Bronchial epithelial cell (primary cell): ENCODE measurements around the gene DPH7. TPM values are rescaled to one million over a fixed set of nuclear protein-coding genes. Genes with fewer than 3 reads are reported as not detected.

Experiments used
- DNase-seq: peaks from one replicate; pipeline ENCODE4 v3.0.0-alpha.2; 2010; ENCODE audit warnings: low read depth
- FAIRE-seq: peaks from 2 replicates; lab custom pipeline; 2011; peaks lifted over from hg19 to GRCh38; lab: Jason Lieb, UNC
- H3K27me3 ChIP-seq: 2 replicates; pipeline ENCODE4 v1.5.1; 2011; ENCODE audit warnings: low read length; ENCODE audit not compliant: control insufficient read depth, insufficient read depth
- H3K36me3 ChIP-seq: 2 replicates; pipeline ENCODE4 v1.5.1; 2011; ENCODE audit warnings: low read length; ENCODE audit not compliant: control insufficient read depth, insufficient read depth
- H3K4me3 ChIP-seq: 2 replicates; pipeline ENCODE4 v1.5.1; 2011; ENCODE audit warnings: mild to moderate bottlenecking, low read depth, low read length, control low read depth
- CTCF ChIP-seq: IDR thresholded peaks from 2 replicates; pipeline ENCODE4 v1.5.1; 2011; ENCODE audit warnings: mild to moderate bottlenecking, moderate library complexity, low read length, control low read depth, inconsistent platforms; ENCODE audit not compliant: insufficient read depth, severe bottlenecking
- total RNA-seq: library from RNA; depleted of rRNA; stranded (reverse); fragments of >200 nt; gene quantifications from 2 replicates; pipeline ENCODE4 v1.2.1, GENCODE V29; 2014

Gene DPH7
- total RNA-seq, 1 donor from 2014 or later, result 33.7 TPM

- FAIRE-seq (no peak), DNase-seq (peak; percentile 49)
- H3K4me3 ChIP-seq, result peak within 1 kb of the TSS; percentile 76
- TF ChIP-seq CTCF, result no peak
- no peaks in the 10 kb centered on the region for H3K27me3 ChIP-seq
- H3K36me3 ChIP-seq, result peaks cover 18% of the 10 kb centered on the region
Measured at GRCh38 chr9:137590469-137591383, 12.0 kb upstream of the DPH7 start, which contains the start of gene ZMYND19. Gene ZMYND19, minus strand, starts transcription at chr9:137590512. Its CDS starts 249 bp downstream, at chr9:137590263.

DNA sequence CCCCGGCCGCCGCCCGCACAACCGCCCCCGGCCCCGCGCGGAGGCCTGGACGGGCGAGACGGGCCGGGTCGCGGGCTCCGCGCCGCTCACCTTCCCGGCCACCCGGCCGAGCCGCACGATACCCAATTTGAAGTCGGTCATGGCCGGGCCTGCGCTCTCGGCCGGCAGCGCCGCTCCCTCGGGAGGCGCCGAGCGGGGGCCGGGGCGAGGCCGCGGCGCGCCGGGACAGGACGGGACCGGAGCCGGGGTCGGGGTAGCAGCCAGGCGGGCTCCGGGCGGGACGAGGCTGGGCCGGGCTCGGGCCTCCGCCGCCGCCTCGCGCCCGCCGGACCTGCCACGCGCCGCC is 11.4 kb upstream of the DPH7 start:
- FAIRE-seq (no peak), DNase-seq (no peak)
- H3K27me3 ChIP-seq, result no peaks in the 10 kb centered on the region
- TF ChIP-seq CTCF, result no peak
- H3K4me3 ChIP-seq, result peak overlapping the region; percentile 65
- peaks cover 22% of the 10 kb centered on the region for H3K36me3 ChIP-seq

DNA sequence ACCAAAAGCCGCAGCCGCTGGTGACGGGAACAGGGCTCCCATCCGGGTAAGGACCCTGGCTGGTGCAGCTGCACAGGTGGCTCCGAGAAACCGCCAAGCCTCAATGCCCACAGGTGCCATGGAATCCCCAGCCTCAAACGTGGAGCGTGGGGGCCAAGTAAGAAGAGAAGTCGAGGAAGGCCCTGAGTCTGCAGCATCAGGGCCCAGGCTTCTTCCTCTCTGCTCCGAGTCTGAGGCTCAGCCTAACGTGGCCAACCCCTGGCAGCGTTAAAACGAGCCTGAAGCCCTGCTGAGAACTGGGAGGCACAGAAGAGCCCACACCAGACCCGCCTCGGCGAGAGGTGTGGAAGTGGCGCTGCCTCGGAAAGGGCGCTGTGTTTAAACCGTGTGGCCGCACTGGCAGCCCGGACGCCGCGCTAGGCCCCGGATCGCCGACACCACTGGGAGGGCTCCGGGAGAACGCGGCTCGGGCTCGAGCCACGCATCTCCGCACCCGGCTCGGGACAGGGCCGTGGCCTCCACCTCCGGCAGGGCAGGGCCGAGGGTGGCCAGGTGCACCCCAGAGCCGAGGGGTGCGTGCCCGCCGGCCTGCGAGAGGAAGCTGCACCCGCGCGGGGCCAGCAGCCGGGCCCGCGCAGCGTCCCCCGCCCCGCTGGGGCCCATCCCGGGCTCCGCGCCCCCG is 10.9 kb upstream of the DPH7 start:
- no peaks in the 10 kb centered on the region for H3K27me3 ChIP-seq
- no peak for DNase-seq
- H3K4me3 ChIP-seq, result peak overlapping the region; percentile 65
- H3K36me3 ChIP-seq, result peaks cover 22% of the 10 kb centered on the region
- TF ChIP-seq CTCF, result no peak
- FAIRE-seq, result no peak

GRCh38 chr9:137588891-137589290 is 10.2 kb upstream of the DPH7 start:
- no peak for TF ChIP-seq CTCF
- Histone ChIP-seq H3K4me3 (no peak overlapping the region), H3K36me3 (peaks cover 24% of the 10 kb centered on the region), H3K27me3 (no peaks in the 10 kb centered on the region)
- FAIRE-seq, result no peak
- DNase-seq, result no peak

GRCh38 chr9:137588311-137588710 is 9.6 kb upstream of the DPH7 start:
- peak; percentile 91 for FAIRE-seq
- no peak for DNase-seq
- TF ChIP-seq CTCF, result no peak
- Histone ChIP-seq H3K36me3 (peaks cover 24% of the 10 kb centered on the region), H3K27me3 (no peaks in the 10 kb centered on the region), H3K4me3 (no peak overlapping the region)
